HEK293 (cell line): ENCODE results near the gene PRDM7.

ENCODE experiments used
- ATF2 ChIP-seq: fragments of 450-650 bp; formaldehyde crosslinking; IDR thresholded peaks from 2 replicates; pipeline ENCODE4 v1.5.1; 2016; ENCODE audit warnings: missing biosample characterization, missing genetic modification characterization, low read depth
- BCL11B ChIP-seq: fragments of 450-650 bp; formaldehyde crosslinking; IDR thresholded peaks from 2 replicates; pipeline ENCODE4 v1.5.1; 2016; ENCODE audit warnings: low read depth, missing biosample characterization, missing genetic modification characterization
- EGR2 ChIP-seq: fragments of 450-650 bp; formaldehyde crosslinking; IDR thresholded peaks from 2 replicates; pipeline ENCODE4 v1.5.1; 2016; ENCODE audit warnings: low read depth, missing biosample characterization, missing genetic modification characterization
- HOXA7 ChIP-seq: sonication (generic); formaldehyde crosslinking; IDR thresholded peaks from 2 replicates; pipeline ENCODE4 v1.8.1; 2022; ENCODE audit warnings: missing genetic modification reagents, borderline replicate concordance
- HOXD13 ChIP-seq: sonication (generic); formaldehyde crosslinking; IDR thresholded peaks from 2 replicates; pipeline ENCODE4 v1.8.0; 2022; ENCODE audit warnings: missing genetic modification reagents, borderline replicate concordance
- MZF1 ChIP-seq: fragments of 450-650 bp; formaldehyde crosslinking; IDR thresholded peaks from 2 replicates; pipeline ENCODE4 v1.5.1; 2017; ENCODE audit warnings: missing biosample characterization, missing genetic modification characterization, borderline replicate concordance
- SETDB1 ChIP-seq: IDR thresholded peaks from one replicate; pipeline ENCODE4 v1.6.1; 2017; ENCODE audit warnings: mild to moderate bottlenecking, low read length, moderate library complexity, mixed read lengths; ENCODE audit not compliant: insufficient read length
- ZBTB1 ChIP-seq: fragments of 450-650 bp; formaldehyde crosslinking; IDR thresholded peaks from 2 replicates; pipeline ENCODE4 v1.5.1; 2016; ENCODE audit warnings: missing biosample characterization, missing genetic modification characterization
- ZBTB17 ChIP-seq: fragments of 450-650 bp; formaldehyde crosslinking; IDR thresholded peaks from 2 replicates; pipeline ENCODE4 v1.5.1; 2016; ENCODE audit warnings: missing biosample characterization, missing genetic modification characterization
- ZBTB26 ChIP-seq: fragments of 450-650 bp; formaldehyde crosslinking; optimal IDR thresholded peaks from 2 replicates; pipeline ENCODE3; 2016; ENCODE audit warnings: missing biosample characterization, mild to moderate bottlenecking, missing genetic modification characterization
- ZBTB8A ChIP-seq: fragments of 450-650 bp; formaldehyde crosslinking; IDR thresholded peaks from 2 replicates; pipeline ENCODE4 v1.5.1; 2016; ENCODE audit warnings: missing biosample characterization, missing genetic modification characterization
- ZFHX2 ChIP-seq: fragments of 450-650 bp; formaldehyde crosslinking; conservative IDR thresholded peaks from 2 replicates; pipeline ENCODE4 v1.5.1; 2016; ENCODE audit warnings: missing biosample characterization, missing genetic modification characterization
- ZFP69B ChIP-seq: fragments of 450-650 bp; formaldehyde crosslinking; IDR thresholded peaks from 2 replicates; pipeline ENCODE4 v1.5.1; 2016; ENCODE audit warnings: missing biosample characterization, missing genetic modification characterization
- ZNF146 ChIP-seq: fragments of 450-650 bp; formaldehyde crosslinking; IDR thresholded peaks from 2 replicates; pipeline ENCODE4 v1.5.1; 2016; ENCODE audit warnings: missing biosample characterization, missing genetic modification characterization
- ZNF157 ChIP-seq: fragments of 450-650 bp; formaldehyde crosslinking; IDR thresholded peaks from 2 replicates; pipeline ENCODE4 v1.5.1; 2016; ENCODE audit warnings: missing biosample characterization, missing genetic modification characterization
- ZNF211 ChIP-seq: fragments of 450-650 bp; formaldehyde crosslinking; IDR thresholded peaks from 2 replicates; pipeline ENCODE4 v1.5.1; 2016; ENCODE audit warnings: low read depth, missing biosample characterization, missing genetic modification characterization
- ZNF280C ChIP-seq: fragments of 450-650 bp; formaldehyde crosslinking; IDR thresholded peaks from 2 replicates; pipeline ENCODE4 v1.5.1; 2016; ENCODE audit warnings: missing biosample characterization, missing genetic modification characterization
- ZNF350 ChIP-seq: fragments of 450-650 bp; formaldehyde crosslinking; IDR thresholded peaks from 2 replicates; pipeline ENCODE4 v1.5.0; 2017; ENCODE audit warnings: missing biosample characterization, mild to moderate bottlenecking, missing genetic modification characterization
- ZNF394 ChIP-seq: fragments of 450-650 bp; formaldehyde crosslinking; IDR thresholded peaks from 2 replicates; pipeline ENCODE4 v1.5.1; 2016; ENCODE audit warnings: missing biosample characterization, missing genetic modification characterization, mild to moderate bottlenecking, moderate library complexity, borderline replicate concordance
- ZNF548 ChIP-seq: fragments of 450-650 bp; formaldehyde crosslinking; IDR thresholded peaks from 2 replicates; pipeline ENCODE4 v1.5.1; 2016; ENCODE audit warnings: missing biosample characterization, missing genetic modification characterization
- ZNF555 ChIP-seq: fragments of 450-650 bp; formaldehyde crosslinking; conservative IDR thresholded peaks from 2 replicates; pipeline ENCODE4 v1.5.1; 2017; ENCODE audit warnings: missing biosample characterization, mild to moderate bottlenecking, missing genetic modification characterization, inconsistent platforms
- ZNF658 ChIP-seq: fragments of 450-650 bp; formaldehyde crosslinking; IDR thresholded peaks from 2 replicates; pipeline ENCODE4; 2016; ENCODE audit warnings: missing biosample characterization, missing genetic modification characterization
- ZNF768 ChIP-seq: fragments of 450-650 bp; formaldehyde crosslinking; IDR thresholded peaks from 2 replicates; pipeline ENCODE4 v1.5.1; 2018; ENCODE audit warnings: missing biosample characterization, mild to moderate bottlenecking, missing genetic modification characterization
- ZNF777 ChIP-seq: fragments of 450-650 bp; formaldehyde crosslinking; IDR thresholded peaks from 2 replicates; pipeline ENCODE4 v1.5.1; 2017; ENCODE audit warnings: missing biosample characterization, missing genetic modification characterization, borderline replicate concordance
- ZSCAN16 ChIP-seq: fragments of 450-650 bp; formaldehyde crosslinking; IDR thresholded peaks from 2 replicates; pipeline ENCODE4 v1.5.1; 2016; ENCODE audit warnings: missing biosample characterization, missing genetic modification characterization
- TF ChIP-seq, protein P1 (sequence below): sonication (generic); formaldehyde crosslinking; IDR thresholded peaks from 2 replicates; pipeline ENCODE4 v1.8.1; 2022; ENCODE audit warnings: mild to moderate bottlenecking, moderate library complexity, missing genetic modification reagents
- TF ChIP-seq, protein P2 (sequence below): fragments of 450-650 bp; formaldehyde crosslinking; IDR thresholded peaks from 2 replicates; pipeline ENCODE4 v1.5.1; 2017; ENCODE audit warnings: missing biosample characterization, missing genetic modification characterization
- TF ChIP-seq, protein P3 (sequence below): fragments of 450-650 bp; formaldehyde crosslinking; IDR thresholded peaks from 2 replicates; pipeline ENCODE4 v1.5.1; 2016; ENCODE audit warnings: missing biosample characterization, missing genetic modification characterization
- TF ChIP-seq, protein P4 (sequence below): fragments of 450-650 bp; formaldehyde crosslinking; IDR thresholded peaks from 2 replicates; pipeline ENCODE4 v1.5.1; 2016; ENCODE audit warnings: missing biosample characterization, missing genetic modification characterization

The PRDM7 gene

GRCh38 chr16:90019543-90020259, 57.4 kb downstream of the PRDM7 start (continued):
- TF ChIP-seq HOXD13 (CRISPR knock-in tag) (no peak), EGR2 (no peak), ZNF548 (no peak), BCL11B (tag by site-specific recombination) (no peak), SETDB1 (no peak), ZBTB8A (peak; percentile 90), ZNF658 (tag by site-specific recombination) (no peak), ZNF146 (no peak), ZNF350 (no peak), ZNF555 (tag by site-specific recombination) (no peak), ZNF280C (tag by site-specific recombination) (no peak), ATF2 (tag by site-specific recombination) (no peak), ZBTB26 (peak; percentile 20), ZNF768 (tag by site-specific recombination) (no peak), ZNF157 (no peak), MZF1 (tag by site-specific recombination) (no peak), ZBTB17 (tag by site-specific recombination) (no peak; the same call in 1 of the 2 replicates), ZNF394 (no peak), ZNF777 (tag by site-specific recombination) (no peak), ZFHX2 (tag by site-specific recombination) (peak; percentile 37; the same call in 1 of the 2 replicates), ZNF211 (tag by site-specific recombination) (no peak), ZSCAN16 (tag by site-specific recombination) (no peak), ZBTB1 (tag by site-specific recombination) (no peak), ZFP69B (tag by site-specific recombination) (0 out of 2 replicates have a peak, but pooled peaks have one; percentile 47), HOXA7 (CRISPR knock-in tag) (no peak)
- TF ChIP-seq, protein P1, sequence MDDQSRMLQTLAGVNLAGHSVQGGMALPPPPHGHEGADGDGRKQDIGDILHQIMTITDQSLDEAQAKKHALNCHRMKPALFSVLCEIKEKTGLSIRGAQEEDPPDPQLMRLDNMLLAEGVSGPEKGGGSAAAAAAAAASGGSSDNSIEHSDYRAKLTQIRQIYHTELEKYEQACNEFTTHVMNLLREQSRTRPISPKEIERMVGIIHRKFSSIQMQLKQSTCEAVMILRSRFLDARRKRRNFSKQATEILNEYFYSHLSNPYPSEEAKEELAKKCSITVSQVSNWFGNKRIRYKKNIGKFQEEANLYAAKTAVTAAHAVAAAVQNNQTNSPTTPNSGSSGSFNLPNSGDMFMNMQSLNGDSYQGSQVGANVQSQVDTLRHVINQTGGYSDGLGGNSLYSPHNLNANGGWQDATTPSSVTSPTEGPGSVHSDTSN: no peak
- TF ChIP-seq, protein P2, sequence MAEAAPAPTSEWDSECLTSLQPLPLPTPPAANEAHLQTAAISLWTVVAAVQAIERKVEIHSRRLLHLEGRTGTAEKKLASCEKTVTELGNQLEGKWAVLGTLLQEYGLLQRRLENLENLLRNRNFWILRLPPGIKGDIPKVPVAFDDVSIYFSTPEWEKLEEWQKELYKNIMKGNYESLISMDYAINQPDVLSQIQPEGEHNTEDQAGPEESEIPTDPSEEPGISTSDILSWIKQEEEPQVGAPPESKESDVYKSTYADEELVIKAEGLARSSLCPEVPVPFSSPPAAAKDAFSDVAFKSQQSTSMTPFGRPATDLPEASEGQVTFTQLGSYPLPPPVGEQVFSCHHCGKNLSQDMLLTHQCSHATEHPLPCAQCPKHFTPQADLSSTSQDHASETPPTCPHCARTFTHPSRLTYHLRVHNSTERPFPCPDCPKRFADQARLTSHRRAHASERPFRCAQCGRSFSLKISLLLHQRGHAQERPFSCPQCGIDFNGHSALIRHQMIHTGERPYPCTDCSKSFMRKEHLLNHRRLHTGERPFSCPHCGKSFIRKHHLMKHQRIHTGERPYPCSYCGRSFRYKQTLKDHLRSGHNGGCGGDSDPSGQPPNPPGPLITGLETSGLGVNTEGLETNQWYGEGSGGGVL (tag by site-specific recombination): peak; percentile 70
- TF ChIP-seq, protein P3, sequence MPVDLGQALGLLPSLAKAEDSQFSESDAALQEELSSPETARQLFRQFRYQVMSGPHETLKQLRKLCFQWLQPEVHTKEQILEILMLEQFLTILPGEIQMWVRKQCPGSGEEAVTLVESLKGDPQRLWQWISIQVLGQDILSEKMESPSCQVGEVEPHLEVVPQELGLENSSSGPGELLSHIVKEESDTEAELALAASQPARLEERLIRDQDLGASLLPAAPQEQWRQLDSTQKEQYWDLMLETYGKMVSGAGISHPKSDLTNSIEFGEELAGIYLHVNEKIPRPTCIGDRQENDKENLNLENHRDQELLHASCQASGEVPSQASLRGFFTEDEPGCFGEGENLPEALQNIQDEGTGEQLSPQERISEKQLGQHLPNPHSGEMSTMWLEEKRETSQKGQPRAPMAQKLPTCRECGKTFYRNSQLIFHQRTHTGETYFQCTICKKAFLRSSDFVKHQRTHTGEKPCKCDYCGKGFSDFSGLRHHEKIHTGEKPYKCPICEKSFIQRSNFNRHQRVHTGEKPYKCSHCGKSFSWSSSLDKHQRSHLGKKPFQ: no peak
- TF ChIP-seq, protein P4, sequence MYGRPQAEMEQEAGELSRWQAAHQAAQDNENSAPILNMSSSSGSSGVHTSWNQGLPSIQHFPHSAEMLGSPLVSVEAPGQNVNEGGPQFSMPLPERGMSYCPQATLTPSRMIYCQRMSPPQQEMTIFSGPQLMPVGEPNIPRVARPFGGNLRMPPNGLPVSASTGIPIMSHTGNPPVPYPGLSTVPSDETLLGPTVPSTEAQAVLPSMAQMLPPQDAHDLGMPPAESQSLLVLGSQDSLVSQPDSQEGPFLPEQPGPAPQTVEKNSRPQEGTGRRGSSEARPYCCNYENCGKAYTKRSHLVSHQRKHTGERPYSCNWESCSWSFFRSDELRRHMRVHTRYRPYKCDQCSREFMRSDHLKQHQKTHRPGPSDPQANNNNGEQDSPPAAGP: peak; percentile 74
